Right atrium auricular region (tissue), 2 donors: ENCODE results near the gene MYO5C. TPM values are rescaled to one million over a fixed set of nuclear protein-coding genes. Genes with fewer than 3 reads are reported as not detected.
A peak's percentile ranks its signal among the peaks of the same experiment; 100 is the strongest.

Source experiments
- DNase-seq: peaks from one replicate; pipeline ENCODE4 v3.0.0-alpha.2; 2019; ENCODE audit warnings: low spot score
- H3K27ac ChIP-seq, 2 donors: fragments of 200-600 bp; sonication (generic); 1 replicate in 1 of 2; 2 replicates in 1 of 2; pipeline ENCODE4 v1.5.1; 2016 to 2019
- H3K27me3 ChIP-seq, 2 donors: fragments of 200-600 bp; sonication (generic); one replicate each; pipeline versions ENCODE4 v1.5.1 to v1.6.0; 2017 to 2019
- H3K36me3 ChIP-seq: fragments of 200-600 bp; sonication (generic); one replicate; pipeline ENCODE4 v1.5.1; 2016
- H3K4me1 ChIP-seq, 2 donors: fragments of 200-600 bp; sonication (generic); one replicate each; pipeline versions ENCODE4 v1.5.1 to v1.6.0; 2017 to 2019
- H3K4me3 ChIP-seq, 2 donors: fragments of 200-600 bp; sonication (generic); 1 replicate in 1 of 2; 2 replicates in 1 of 2; pipeline ENCODE4 v1.5.1; 2017 to 2019; ENCODE audit warnings: mild to moderate bottlenecking in 1 of 2, moderate library complexity in 1 of 2
- H3K9me3 ChIP-seq, 2 donors: fragments of 200-600 bp; sonication (generic); one replicate each; pipeline ENCODE4 v1.5.1; 2019
- total RNA-seq, 2 donors: library from RNA; depleted of rRNA; stranded (reverse); fragments of >200 nt; gene quantifications; one replicate each; pipeline ENCODE4 v1.1.0, GENCODE V29; 2016
- TF ChIP-seq, protein P1 (sequence below), 2 donors: fragments of 200-600 bp; sonication (generic); IDR thresholded peaks; one replicate each; pipeline ENCODE4 v1.5.1; 2019; ENCODE audit warnings: antibody characterized with exemption in 2 of 2

The MYO5C gene
- total RNA-seq, 2 donors from 2014 or later, result 2.0 to 5.3 TPM

DNA sequence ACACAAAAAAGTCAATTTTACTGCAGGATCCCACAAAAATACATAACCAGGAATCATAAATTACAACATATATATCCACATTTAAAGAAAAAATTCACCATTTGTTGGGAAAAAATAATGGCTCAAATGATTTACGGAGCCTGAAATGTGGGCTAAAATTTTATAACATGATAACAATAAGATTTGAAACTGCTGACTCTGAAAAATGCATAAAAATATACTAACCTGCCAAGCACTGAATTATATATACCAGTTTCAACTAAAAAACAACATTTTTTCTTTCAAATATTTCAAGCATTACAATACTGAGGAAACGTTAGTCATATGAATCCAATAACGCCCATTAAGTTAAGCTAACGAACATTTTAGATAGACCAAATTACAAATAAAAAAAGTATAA, 12.2 kb upstream of the MYO5C start:
- peaks cover 18% of the 10 kb centered on the region for H3K36me3 ChIP-seq
- H3K4me3 ChIP-seq, result no peak overlapping the region
- TF ChIP-seq, protein P1, sequence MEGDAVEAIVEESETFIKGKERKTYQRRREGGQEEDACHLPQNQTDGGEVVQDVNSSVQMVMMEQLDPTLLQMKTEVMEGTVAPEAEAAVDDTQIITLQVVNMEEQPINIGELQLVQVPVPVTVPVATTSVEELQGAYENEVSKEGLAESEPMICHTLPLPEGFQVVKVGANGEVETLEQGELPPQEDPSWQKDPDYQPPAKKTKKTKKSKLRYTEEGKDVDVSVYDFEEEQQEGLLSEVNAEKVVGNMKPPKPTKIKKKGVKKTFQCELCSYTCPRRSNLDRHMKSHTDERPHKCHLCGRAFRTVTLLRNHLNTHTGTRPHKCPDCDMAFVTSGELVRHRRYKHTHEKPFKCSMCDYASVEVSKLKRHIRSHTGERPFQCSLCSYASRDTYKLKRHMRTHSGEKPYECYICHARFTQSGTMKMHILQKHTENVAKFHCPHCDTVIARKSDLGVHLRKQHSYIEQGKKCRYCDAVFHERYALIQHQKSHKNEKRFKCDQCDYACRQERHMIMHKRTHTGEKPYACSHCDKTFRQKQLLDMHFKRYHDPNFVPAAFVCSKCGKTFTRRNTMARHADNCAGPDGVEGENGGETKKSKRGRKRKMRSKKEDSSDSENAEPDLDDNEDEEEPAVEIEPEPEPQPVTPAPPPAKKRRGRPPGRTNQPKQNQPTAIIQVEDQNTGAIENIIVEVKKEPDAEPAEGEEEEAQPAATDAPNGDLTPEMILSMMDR (IDR thresholded peaks at IDR 0.05), result no peak
- H3K27me3 ChIP-seq, result no peaks in the 10 kb centered on the region
- no peaks in the 10 kb centered on the region for H3K4me1 ChIP-seq
- DNase-seq, result no peak
- H3K27ac ChIP-seq, result no peak overlapping the region
- no peaks in the 10 kb centered on the region for H3K9me3 ChIP-seq

DNA sequence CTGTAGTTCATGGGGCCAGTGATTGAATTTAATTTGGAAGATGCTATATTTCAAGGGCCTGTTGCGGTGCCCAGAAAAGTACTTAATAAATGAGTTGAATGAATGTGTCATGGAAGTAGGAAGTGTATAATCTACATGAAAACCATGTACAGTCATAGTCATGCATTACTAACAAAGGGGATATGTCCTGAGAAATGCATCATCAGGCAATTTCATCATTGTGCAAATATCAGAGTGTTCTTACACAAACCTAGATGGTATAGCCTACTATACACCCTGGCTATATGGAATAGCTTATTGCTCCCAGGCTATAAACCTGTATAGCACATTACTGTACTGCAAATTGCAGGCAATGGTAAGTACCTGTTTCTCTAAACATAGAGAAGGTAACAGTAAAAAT, 10.7 kb upstream of the MYO5C start:
- Histone ChIP-seq H3K27me3 (no peaks in the 10 kb centered on the region), H3K9me3 (no peaks in the 10 kb centered on the region), H3K4me1 (no peaks in the 10 kb centered on the region), H3K27ac (no peak overlapping the region), H3K4me3 (no peak overlapping the region), H3K36me3 (peaks cover 4% of the 10 kb centered on the region)
- DNase-seq, result no peak
- TF ChIP-seq, protein P1 (IDR thresholded peaks at IDR 0.05), result no peak

GRCh38 chr15:52303093-52303772, 7.6 kb upstream of the MYO5C start:
- no peak for DNase-seq
- Histone ChIP-seq H3K9me3 (no peaks in the 10 kb centered on the region), H3K36me3 (no peaks in the 10 kb centered on the region), H3K27ac (no peak overlapping the region), H3K4me1 (no peaks in the 10 kb centered on the region), H3K4me3 (no peak overlapping the region), H3K27me3 (no peaks in the 10 kb centered on the region)
- TF ChIP-seq, protein P1 (IDR thresholded peaks at IDR 0.05), result no peak

DNA sequence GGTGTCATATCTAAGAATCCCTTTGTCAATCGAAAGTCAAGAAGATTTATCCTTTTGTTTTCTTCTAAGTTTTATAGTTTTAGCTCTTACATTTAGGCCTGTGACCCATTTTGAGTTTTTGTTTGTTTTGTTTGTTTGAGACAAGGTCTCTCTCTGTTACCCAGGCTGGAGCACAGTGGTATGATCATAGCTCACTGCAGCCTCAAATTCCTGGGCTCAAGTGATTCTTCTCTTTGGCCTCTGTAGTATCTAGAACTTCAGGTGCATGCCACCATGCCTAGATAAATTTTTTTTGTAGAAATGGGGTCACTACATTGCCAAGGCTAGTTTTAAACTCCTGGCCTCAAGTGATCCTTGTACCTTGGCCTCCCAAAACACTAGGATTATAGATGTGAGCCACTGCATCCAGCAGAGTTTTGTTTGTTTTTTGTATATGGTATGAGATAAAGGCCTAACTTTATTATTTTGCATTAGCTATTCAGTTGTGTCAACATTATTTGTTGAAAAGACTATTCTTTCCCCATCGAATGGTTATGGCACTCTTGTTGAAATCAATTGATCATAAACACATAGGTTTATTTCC, 5.8 kb upstream of the MYO5C start:
- Histone ChIP-seq H3K27ac (no peak overlapping the region), H3K36me3 (no peaks in the 10 kb centered on the region), H3K4me3 (no peak overlapping the region), H3K4me1 (no peaks in the 10 kb centered on the region), H3K27me3 (no peaks in the 10 kb centered on the region), H3K9me3 (no peaks in the 10 kb centered on the region)
- TF ChIP-seq, protein P1 (IDR thresholded peaks at IDR 0.05), result no peak
- no peak for DNase-seq

DNA sequence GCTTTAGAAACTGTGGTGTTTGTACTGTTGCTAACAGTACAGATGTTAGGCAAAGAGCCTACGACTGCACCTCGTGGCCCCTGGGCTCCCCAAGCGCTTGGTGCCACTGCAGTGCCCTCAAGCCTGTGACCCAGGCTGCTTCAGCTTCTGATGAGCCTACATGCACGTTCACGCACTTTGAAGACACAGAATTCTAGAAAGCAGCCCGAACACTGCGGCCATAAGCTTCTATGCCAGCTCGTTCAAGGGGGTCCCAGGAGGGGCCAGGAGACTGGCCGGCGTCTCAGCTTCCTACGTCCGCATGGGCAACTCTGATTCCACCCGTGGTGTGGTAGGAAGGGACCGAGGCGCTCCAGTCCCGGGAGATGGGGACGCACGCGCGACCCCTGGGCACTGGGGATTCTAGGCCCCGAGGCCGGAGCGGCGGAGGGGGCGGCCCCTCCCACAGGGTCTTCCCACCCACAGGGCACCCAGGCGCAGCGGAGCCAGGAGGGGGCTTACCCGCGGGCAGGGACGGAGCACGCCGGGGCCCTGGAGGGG, 653 bp downstream of the MYO5C start:
- TF ChIP-seq, protein P1 (IDR thresholded peaks at IDR 0.05), result no peak

More for the DNA sequence above, 653 bp downstream of the MYO5C start:
- H3K4me1 ChIP-seq, result peaks cover 0 to 12% of the 10 kb centered on the region in 2 donors
- H3K9me3 ChIP-seq, result no peaks in the 10 kb centered on the region
- H3K4me3 ChIP-seq, result peak overlapping the region; percentile 58 to 74
- no peaks in the 10 kb centered on the region for H3K27me3 ChIP-seq
- peak overlapping the region; percentile 48 to 70 for H3K27ac ChIP-seq
- no peak for DNase-seq
- no peaks in the 10 kb centered on the region for H3K36me3 ChIP-seq
